Neural cell (in vitro differentiated cells): Measurements from ENCODE around the gene ADI1.

ENCODE experiments used
- CTCF ChIP-seq: fragments of 450-650 bp; IDR thresholded peaks from 2 replicates; pipeline ENCODE4 v1.5.1; 2014; ENCODE audit warnings: antibody characterized with exemption, mild to moderate bottlenecking, moderate library complexity; ENCODE audit not compliant: poor library complexity, severe bottlenecking
- EP300 ChIP-seq: fragments of 450-650 bp; conservative IDR thresholded peaks from 2 replicates; pipeline ENCODE4 v1.6.1; 2014; ENCODE audit warnings: antibody characterized with exemption, mild to moderate bottlenecking, moderate library complexity; ENCODE audit not compliant: poor library complexity, severe bottlenecking
- EZH2 ChIP-seq: fragments of 200-600, 300-800 bp; shearing (Covaris generic), sonication (generic); IDR thresholded peaks from 2 replicates; pipeline ENCODE4 v1.6.1; 2014; ENCODE audit warnings: antibody characterized with exemption, low read length, borderline replicate concordance, mild to moderate bottlenecking; ENCODE audit not compliant: insufficient read depth, poor library complexity, severe bottlenecking
- POLR2AphosphoS5 ChIP-seq: IDR thresholded peaks from 2 replicates; pipeline ENCODE4 v1.6.1; 2012
- RAD21 ChIP-seq: fragments of 450-650 bp; conservative IDR thresholded peaks from 2 replicates; pipeline ENCODE4 v1.6.1; 2014; ENCODE audit warnings: antibody characterized with exemption, mild to moderate bottlenecking, moderate library complexity
- REST ChIP-seq: IDR thresholded peaks from 2 replicates; pipeline ENCODE4 v1.6.1; 2012; ENCODE audit warnings: borderline replicate concordance
- SMC3 ChIP-seq: fragments of 450-650 bp; conservative IDR thresholded peaks from 2 replicates; pipeline ENCODE4 v1.6.1; 2014; ENCODE audit warnings: antibody characterized with exemption, mild to moderate bottlenecking, moderate library complexity; ENCODE audit not compliant: poor library complexity
- TAF1 ChIP-seq: IDR thresholded peaks from 2 replicates; pipeline ENCODE4 v1.6.1; 2012; ENCODE audit warnings: low read depth

- TF ChIP-seq CTCF (no peak), REST (no peak), EP300 (no peak), POLR2AphosphoS5 (no peak), TAF1 (no peak), SMC3 (no peak), RAD21 (no peak), EZH2 (no peak)
Observed at GRCh38 chr2:3500326-3500899, 18.9 kb downstream of the ADI1 start.
